Measurements from ENCODE around the gene GPX4. TPM values are rescaled to one million over a fixed set of nuclear protein-coding genes. Genes with fewer than 3 reads are reported as not detected.

Gene GPX4
- total and polyA plus RNA-seq, 2 of the 13 experiments (the other 11 are each of a cell fraction or from before 2014, with no cell fraction given): 535 to 613 TPM

DNA sequence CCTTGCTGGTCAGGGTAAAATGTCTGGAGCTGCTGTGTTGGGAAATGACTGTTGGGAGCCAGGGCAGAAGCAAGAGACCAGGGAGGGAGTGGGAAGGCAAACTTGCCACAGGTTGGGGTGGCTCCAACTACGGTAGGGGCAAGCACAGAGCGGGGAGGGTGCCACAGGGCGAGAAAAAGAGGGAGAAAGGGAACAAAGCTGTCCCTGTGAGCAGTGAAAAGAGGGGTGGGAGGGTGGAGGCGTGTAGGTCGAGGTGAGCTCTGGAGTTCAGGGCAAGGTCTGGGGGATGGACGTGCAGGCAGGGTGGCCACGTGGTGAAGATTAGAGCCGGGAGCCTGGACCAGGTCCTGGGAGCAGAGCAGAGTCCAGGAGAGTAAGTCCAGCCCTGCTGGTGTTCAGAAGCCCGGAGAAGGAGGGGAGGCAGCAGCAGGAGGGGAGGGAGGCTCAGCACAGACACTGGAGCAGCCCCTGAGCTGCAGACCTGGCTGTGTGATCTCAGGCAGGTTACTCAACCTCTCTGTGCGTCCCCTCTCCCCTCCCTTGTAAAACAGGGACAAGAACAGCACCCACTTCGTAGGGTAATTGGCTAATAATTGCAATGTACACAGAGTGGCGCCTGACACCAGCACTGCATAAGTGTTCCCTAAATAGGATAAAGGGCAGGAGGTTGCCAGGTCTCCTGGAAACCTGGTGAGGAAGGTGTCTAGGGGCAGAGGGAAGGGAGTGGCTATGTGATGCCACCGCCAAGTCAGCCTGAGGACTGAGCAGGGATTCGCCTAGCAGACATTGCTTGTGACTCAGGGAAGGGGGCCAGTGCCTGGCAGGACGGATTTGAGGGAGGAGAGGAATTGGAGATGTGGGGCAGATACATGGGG is 5.4 kb upstream of the GPX4 start (continued):
- TF ChIP-seq, protein P1, sequence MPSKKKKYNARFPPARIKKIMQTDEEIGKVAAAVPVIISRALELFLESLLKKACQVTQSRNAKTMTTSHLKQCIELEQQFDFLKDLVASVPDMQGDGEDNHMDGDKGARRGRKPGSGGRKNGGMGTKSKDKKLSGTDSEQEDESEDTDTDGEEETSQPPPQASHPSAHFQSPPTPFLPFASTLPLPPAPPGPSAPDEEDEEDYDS (CRISPR knock-in tag; IDR thresholded peaks at IDR 0.05): no peak
- peak; percentile 89 for TF ChIP-seq SMYD3 (CRISPR knock-in tag; IDR thresholded peaks at IDR 0.05)
- no peak for TF ChIP-seq ZNF224 (CRISPR knock-in tag; IDR thresholded peaks at IDR 0.05)
- TF ChIP-seq, protein P2, sequence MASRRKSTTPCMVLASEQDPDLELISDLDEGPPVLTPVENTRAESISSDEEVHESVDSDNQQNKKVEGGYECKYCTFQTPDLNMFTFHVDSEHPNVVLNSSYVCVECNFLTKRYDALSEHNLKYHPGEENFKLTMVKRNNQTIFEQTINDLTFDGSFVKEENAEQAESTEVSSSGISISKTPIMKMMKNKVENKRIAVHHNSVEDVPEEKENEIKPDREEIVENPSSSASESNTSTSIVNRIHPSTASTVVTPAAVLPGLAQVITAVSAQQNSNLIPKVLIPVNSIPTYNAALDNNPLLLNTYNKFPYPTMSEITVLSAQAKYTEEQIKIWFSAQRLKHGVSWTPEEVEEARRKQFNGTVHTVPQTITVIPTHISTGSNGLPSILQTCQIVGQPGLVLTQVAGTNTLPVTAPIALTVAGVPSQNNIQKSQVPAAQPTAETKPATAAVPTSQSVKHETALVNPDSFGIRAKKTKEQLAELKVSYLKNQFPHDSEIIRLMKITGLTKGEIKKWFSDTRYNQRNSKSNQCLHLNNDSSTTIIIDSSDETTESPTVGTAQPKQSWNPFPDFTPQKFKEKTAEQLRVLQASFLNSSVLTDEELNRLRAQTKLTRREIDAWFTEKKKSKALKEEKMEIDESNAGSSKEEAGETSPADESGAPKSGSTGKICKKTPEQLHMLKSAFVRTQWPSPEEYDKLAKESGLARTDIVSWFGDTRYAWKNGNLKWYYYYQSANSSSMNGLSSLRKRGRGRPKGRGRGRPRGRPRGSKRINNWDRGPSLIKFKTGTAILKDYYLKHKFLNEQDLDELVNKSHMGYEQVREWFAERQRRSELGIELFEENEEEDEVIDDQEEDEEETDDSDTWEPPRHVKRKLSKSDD (CRISPR knock-in tag; IDR thresholded peaks at IDR 0.05; ENCODE audit: low read depth): no peak
- TF ChIP-seq, protein P3, sequence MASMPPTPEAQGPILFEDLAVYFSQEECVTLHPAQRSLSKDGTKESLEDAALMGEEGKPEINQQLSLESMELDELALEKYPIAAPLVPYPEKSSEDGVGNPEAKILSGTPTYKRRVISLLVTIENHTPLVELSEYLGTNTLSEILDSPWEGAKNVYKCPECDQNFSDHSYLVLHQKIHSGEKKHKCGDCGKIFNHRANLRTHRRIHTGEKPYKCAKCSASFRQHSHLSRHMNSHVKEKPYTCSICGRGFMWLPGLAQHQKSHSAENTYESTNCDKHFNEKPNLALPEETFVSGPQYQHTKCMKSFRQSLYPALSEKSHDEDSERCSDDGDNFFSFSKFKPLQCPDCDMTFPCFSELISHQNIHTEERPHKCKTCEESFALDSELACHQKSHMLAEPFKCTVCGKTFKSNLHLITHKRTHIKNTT (CRISPR knock-in tag; IDR thresholded peaks at IDR 0.05): no peak
- TF ChIP-seq HOXA9 (CRISPR knock-in tag; IDR thresholded peaks at IDR 0.05; ENCODE audit: borderline replicate concordance): no peak
- no peak for TF ChIP-seq NR3C1 (CRISPR knock-in tag; IDR thresholded peaks at IDR 0.05)
- TF ChIP-seq, protein P4, sequence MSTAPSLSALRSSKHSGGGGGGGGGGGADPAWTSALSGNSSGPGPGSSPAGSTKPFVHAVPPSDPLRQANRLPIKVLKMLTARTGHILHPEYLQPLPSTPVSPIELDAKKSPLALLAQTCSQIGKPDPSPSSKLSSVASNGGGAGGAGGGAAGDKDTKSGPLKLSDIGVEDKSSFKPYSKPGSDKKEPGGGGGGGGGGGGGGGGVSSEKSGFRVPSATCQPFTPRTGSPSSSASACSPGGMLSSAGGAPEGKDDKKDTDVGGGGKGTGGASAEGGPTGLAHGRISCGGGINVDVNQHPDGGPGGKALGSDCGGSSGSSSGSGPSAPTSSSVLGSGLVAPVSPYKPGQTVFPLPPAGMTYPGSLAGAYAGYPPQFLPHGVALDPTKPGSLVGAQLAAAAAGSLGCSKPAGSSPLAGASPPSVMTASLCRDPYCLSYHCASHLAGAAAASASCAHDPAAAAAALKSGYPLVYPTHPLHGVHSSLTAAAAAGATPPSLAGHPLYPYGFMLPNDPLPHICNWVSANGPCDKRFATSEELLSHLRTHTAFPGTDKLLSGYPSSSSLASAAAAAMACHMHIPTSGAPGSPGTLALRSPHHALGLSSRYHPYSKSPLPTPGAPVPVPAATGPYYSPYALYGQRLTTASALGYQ (CRISPR knock-in tag; IDR thresholded peaks at IDR 0.05): no peak
- TF ChIP-seq, protein P5, sequence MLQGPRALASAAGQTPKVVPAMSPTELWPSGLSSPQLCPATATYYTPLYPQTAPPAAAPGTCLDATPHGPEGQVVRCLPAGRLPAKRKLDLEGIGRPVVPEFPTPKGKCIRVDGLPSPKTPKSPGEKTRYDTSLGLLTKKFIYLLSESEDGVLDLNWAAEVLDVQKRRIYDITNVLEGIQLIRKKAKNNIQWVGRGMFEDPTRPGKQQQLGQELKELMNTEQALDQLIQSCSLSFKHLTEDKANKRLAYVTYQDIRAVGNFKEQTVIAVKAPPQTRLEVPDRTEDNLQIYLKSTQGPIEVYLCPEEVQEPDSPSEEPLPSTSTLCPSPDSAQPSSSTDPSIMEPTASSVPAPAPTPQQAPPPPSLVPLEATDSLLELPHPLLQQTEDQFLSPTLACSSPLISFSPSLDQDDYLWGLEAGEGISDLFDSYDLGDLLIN (CRISPR knock-in tag; IDR thresholded peaks at IDR 0.05; ENCODE audit: borderline replicate concordance): no peak
- no peak for TF ChIP-seq NKX3-1 (CRISPR knock-in tag; IDR thresholded peaks at IDR 0.05)
- no peak for TF ChIP-seq TOE1 (CRISPR knock-in tag; IDR thresholded peaks at IDR 0.05)
- TF ChIP-seq MED13 (CRISPR knock-in tag; IDR thresholded peaks at IDR 0.05): no peak
- TF ChIP-seq, protein P6, sequence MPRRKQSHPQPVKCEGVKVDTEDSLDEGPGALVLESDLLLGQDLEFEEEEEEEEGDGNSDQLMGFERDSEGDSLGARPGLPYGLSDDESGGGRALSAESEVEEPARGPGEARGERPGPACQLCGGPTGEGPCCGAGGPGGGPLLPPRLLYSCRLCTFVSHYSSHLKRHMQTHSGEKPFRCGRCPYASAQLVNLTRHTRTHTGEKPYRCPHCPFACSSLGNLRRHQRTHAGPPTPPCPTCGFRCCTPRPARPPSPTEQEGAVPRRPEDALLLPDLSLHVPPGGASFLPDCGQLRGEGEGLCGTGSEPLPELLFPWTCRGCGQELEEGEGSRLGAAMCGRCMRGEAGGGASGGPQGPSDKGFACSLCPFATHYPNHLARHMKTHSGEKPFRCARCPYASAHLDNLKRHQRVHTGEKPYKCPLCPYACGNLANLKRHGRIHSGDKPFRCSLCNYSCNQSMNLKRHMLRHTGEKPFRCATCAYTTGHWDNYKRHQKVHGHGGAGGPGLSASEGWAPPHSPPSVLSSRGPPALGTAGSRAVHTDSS (CRISPR knock-in tag; conservative IDR thresholded peaks at IDR 0.05): no peak
- TF ChIP-seq ZFP90 (CRISPR knock-in tag; IDR thresholded peaks at IDR 0.05; ENCODE audit: borderline replicate concordance): no peak
- peak; percentile 47; the same call in 1 of the 2 replicates for TF ChIP-seq SAP130 (CRISPR knock-in tag; IDR thresholded peaks at IDR 0.05; ENCODE audit: low read depth)
- peak; percentile 43; the same call in 1 of the 2 replicates for TF ChIP-seq MXD4 (CRISPR knock-in tag; IDR thresholded peaks at IDR 0.05)
- no peak; the same call in 1 of the 2 replicates for TF ChIP-seq KAT7 (CRISPR knock-in tag; IDR thresholded peaks at IDR 0.05; ENCODE audit: borderline replicate concordance)
- peak; percentile 70 for TF ChIP-seq RARA (CRISPR knock-in tag; IDR thresholded peaks at IDR 0.05)
- TF ChIP-seq ZSCAN30 (CRISPR knock-in tag; IDR thresholded peaks at IDR 0.05): no peak
- no peak for TF ChIP-seq JARID2 (CRISPR knock-in tag; IDR thresholded peaks at IDR 0.05; ENCODE audit: insufficient replicate concordance)
- TF ChIP-seq ZNF816 (CRISPR knock-in tag; IDR thresholded peaks at IDR 0.05; ENCODE audit: borderline replicate concordance): no peak
